HL-60/S4 treated with retinoic acid at 250 ng/mL for 4 days and 3 days (cell line): Measurements from ENCODE around the gene NOP56.

Experiments used
- in situ Hi-C: fragments of 300-500 bp; cut with MboI; formaldehyde crosslinking; loops from 2 replicates; pipeline ENCODE4 v1.7.0; 2022; ENCODE audit warnings: low sequenced_read_pairs

Gene NOP56

GRCh38 chr20:2651772-2652723, at the start of gene NOP56:
NOP56 (plus strand) TSS chr20:2652632; CDS start chr20:2652661, 29 bp downstream.
- in situ Hi-C loops = no loop called here

GRCh38 chr20:2602746-2603145, 49.7 kb upstream of the NOP56 start:
- in situ Hi-C loops = no loop called here

DNA sequence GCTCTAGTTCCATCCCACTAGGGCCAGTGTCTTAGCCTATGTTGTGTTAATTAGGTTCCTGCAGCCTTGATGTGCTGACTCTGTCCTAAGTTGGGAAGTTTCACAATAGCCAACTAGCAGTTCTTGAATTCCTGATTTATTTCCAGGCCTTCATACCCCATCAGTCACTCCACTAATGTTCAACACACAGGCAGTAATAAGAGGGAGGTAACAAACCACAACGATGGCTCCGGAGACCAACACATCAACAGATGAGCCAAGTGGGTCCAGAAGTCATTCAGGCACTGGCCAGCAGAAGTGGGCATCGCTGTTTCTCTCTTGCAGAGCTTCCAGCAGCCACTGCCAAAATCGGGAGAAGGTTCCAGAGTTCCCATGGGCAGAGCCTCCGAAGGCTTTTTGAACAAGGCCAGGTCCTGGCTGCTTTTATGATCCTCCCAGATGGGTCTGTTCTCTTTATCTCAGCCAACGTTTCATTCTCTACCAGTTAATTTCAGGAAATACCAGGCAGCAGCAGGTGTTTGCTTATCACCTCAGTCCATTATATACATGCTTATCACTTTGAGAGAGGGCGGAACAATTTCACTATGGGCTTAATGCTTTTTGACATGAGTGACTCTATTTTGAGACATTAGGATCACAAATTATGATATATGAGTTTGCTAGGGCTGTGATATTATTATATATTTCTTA, 48.5 kb upstream of the NOP56 start:
- in situ Hi-C loops = no loop called here

GRCh38 chr20:2604506-2604835, 48.0 kb upstream of the NOP56 start:
- in situ Hi-C loops = no loop called here

DNA sequence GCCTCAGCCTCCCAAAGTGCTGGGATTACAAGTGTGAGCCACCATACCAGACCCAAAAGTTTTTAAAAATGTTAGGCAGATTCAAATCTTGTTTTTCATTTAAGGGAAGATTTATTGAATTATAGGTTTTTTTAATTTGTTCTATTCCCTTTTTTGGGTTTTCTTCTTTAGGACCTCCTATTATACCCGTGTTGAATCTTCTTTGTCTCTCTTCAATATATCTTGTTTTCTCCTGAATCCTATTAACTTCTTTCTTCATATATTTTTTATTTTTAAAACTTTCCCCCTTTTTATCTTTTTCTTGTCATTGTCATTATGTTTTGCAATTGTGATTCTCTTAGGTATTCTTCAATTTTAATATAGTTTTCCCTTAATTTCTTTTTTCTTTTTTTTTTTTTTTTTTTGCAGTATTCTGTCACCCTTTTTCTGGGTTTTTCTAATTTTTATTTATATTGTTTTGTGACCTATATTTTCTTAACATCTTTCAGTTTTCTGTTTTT, 45.9 kb upstream of the NOP56 start:
- in situ Hi-C loops = no loop called here

DNA sequence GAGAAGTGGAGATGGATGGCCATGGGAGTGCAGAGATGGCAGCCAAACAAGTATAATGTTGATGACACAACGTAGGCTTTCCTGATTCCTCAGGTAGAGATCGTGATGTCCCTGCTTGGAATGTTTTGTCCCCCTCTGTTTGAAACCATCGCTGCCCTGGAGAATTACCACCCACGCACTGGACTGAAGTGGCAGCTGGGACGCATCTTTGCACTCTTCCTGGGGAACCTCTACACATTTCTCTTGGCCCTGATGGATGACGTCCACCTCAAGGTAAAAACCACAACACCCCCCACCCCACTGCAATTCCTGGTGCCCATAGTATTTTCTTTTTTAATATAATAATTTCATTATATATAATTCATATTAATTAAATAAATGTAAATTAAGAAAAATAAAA, 42.1 kb upstream of the NOP56 start:
- in situ Hi-C loops = no loop called here

- in situ Hi-C loops = no loop called here
These were observed 41.3 kb upstream of the NOP56 start for GRCh38 chr20:2610941-2611720.

- in situ Hi-C loops = no loop called here
These were observed 40.4 kb upstream of the NOP56 start for GRCh38 chr20:2612073-2612472.

- in situ Hi-C loops = no loop called here
These were observed 35.8 kb upstream of the NOP56 start for GRCh38 chr20:2616634-2617033.

DNA sequence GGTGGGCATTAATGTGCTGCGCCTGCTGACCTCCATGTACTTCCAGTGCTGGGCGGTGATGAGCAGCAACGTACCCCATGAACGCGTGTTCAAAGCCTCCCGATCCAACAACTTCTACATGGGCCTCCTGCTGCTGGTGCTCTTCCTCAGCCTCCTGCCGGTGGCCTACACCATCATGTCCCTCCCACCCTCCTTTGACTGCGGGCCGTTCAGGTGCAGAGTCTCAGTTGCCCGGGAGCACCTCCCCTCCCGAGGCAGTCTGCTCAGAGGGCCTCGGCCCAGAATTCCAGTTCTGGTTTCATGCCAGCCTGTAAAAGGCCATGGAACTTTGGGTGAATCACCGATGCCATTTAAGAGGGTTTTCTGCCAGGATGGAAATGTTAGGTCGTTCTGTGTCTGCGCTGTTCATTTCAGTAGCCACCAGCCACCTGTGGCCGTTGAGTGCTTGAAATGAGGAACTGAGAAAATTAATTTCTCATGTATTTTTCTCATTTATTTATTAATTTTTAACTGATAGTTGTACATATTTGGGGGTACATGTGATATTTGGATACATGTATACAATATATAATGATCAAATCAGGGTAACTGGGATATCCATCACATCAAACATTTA, 35.2 kb upstream of the NOP56 start:
- in situ Hi-C loops = no loop called here

DNA sequence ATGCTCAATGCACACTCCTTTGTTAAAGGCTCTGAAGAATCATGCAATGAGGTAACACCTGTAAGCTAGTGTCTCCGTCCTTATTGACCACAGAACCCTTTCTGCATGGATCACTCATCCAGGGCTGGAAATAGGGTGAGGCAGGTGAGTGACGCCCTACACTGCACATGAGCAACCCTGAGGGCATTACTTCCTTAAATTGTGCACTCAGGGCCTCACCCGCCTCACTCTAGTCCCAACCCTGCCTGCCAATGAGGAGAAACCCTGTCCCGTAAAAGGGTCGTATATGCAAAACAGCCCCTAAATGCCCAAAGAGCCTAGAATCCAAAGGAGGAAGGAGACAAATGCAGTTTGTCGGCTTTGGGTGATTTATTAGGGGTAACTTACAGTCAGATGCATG, 33.6 kb upstream of the NOP56 start:
- in situ Hi-C loops = no loop called here

- in situ Hi-C loops = no loop called here
These were observed 33.1 kb upstream of the NOP56 start for GRCh38 chr20:2619337-2619736.

GRCh38 chr20:2619961-2620595, 32.4 kb upstream of the NOP56 start:
- in situ Hi-C loops = no loop called here

DNA sequence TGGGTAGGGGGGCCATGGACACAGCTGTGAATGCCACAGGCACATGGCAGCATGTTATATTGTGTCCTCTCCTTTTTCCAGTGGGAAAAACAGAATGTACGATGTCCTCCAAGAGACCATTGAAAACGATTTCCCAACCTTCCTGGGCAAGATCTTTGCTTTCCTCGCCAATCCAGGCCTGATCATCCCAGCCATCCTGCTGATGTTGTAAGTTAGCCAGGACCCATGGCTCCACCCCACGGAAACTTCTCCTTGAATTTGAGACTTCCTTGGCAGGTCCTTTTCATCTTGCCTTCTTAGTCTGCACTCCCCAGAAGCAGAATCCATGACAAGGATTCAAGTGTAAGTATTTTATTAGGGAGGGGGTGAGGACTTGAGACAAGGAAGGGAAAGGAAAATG, 28.2 kb upstream of the NOP56 start:
- in situ Hi-C loops = no loop called here

DNA sequence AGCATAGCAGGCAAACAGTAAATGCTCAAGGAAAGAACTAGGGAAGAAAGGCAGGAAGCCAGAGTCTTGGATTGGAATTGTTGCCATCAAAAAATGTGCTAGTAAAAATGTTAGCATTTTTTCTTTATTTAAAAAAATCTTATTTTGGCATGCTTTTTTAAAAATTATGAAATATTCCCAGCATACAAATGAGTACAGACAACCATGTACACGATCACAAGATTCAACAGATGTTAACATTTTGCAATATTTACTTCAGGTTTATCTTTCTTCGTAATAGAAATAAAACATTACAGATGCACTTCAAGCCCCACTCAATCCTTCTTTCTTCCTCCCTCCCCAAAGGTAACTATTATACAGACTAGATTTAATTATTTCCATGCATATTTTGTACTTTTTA, 27.4 kb upstream of the NOP56 start:
- in situ Hi-C loops = no loop called here

GRCh38 chr20:2626853-2627541, 25.4 kb upstream of the NOP56 start:
- in situ Hi-C loops = no loop called here

GRCh38 chr20:2631228-2631627, 21.2 kb upstream of the NOP56 start:
- in situ Hi-C loops = no loop called here

GRCh38 chr20:2633381-2633780, 19.1 kb upstream of the NOP56 start:
- in situ Hi-C loops = no loop called here

- in situ Hi-C loops = no loop called here
These were observed 15.2 kb upstream of the NOP56 start for GRCh38 chr20:2637246-2637645.

DNA sequence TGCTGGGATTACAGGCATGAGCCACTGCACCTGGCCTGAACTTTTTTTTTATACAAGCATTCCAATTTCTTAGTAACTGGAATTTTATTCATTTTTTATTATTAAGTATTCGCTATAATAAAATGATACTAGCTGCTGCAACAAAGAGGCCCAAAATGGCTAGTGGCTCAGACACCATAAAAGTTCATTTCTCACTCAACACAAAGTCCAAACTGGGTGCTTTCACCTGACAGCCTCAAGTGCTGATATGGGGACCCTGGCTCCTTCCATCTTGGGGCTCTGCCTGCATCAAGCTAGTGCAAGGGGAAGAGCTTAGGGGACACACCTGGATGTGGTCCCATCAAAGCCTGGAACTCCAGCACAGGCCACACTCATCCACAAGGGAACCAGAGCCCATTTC, 12.2 kb upstream of the NOP56 start:
- in situ Hi-C loops = no loop called here
